Left hindlimb (tissue), 1 donor: Measurements from ENCODE around the gene ZNF143.

Experiments used
- DNase-seq: peaks from one replicate; pipeline ENCODE4 v3.0.0-alpha.2; 2018

Gene ZNF143

DNA sequence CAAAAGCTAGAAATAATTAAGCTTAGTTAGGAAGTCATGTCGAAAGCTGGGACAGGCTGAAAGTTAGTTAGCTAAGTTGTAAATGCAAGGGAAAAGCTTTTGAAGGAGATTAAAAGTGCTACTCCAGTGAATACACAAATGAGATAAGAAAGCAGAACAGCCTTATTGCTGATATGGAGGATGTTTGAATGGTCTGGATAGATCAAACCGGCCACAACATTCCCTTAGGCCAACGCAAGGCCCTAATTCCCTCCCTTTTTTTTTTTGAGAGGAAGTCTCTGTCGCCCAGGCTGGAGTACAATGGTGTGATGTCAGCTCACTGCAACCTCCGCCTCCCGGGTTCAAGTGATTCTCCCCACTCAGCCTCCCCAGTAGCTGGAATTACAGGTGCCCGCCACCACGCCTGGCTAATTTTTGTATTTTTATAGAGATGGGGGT lies 89.4 kb downstream of the ZNF143 start:
- DNase-seq: no peak

- DNase-seq: no peak
These were observed 100.6 kb downstream of the ZNF143 start for GRCh38 chr11:9561279-9561982.

DNA sequence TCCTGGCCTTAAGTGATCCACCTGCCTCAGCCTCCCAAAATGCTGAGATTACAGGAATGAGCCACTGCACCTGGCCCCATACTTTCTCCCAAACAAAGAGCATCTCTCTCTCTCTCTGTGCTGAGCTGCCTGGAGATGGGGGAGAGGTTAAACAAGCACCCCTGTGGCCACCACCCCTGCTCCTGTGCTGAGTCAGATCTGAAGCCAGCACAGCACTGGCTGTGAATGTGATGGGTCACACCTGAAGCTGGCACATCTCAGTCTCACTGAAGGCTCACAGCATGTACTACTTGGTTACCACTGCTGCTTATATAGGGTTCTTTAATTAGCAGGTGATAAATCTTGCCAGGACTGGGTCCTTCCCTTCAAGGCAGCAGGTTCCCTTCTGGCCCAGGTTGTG lies 101.9 kb downstream of the ZNF143 start:
- DNase-seq: no peak

DNA sequence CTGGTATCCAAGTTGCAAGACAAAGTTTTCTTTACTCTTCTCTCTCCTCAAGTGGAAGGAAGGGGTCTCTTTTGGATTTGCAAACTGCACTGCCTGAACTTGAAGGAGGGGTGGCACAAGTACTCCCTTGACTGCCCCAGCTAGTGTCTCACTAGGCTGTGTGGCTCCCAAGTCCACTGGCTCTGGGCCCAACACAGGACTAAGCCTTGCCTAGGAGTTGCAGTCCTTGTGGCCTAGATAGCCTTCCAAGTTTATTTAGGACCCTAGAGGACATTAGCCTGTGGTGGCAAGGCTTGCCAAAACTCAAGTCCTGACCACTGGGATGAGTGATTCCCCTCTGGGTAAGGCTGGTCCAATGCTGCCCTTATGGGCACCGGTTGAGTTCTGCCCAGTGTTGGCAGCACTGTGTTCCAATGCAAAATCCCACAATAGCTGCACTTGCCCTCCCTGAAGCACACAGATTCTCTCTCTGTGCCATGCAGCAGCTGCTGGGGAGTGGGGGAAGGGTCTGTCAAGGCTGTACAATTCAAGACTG lies 102.5 kb downstream of the ZNF143 start:
- DNase-seq: no peak

- no peak for DNase-seq
These were observed 105.2 kb downstream of the ZNF143 start for GRCh38 chr11:9565822-9566560.

DNA sequence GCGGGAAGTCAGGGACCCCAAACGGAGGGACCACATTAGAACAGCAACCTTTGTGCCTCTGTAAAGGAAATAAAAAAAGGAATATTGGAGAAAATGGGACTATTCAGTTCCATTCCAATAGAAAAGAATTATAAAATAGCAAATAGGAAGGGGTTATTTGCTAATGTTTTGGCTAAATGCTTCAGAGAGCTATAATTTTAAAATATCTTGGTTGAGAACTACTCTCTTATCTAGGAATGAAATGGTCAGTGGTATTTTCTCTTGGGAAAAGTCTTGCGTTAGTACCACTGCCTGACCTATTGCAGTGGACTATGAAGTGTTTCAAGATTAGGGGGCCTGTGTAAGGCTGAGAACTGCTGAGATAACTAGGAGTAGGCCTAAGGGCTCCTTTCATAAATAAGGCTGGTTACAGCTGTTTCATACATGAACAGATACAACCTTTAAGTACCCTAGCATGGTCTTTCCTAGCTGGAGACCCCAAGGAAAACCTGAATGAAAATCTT lies 105.8 kb downstream of the ZNF143 start:
- no peak for DNase-seq

- no peak for DNase-seq
These were observed 106.6 kb downstream of the ZNF143 start for GRCh38 chr11:9567401-9567800.

DNA sequence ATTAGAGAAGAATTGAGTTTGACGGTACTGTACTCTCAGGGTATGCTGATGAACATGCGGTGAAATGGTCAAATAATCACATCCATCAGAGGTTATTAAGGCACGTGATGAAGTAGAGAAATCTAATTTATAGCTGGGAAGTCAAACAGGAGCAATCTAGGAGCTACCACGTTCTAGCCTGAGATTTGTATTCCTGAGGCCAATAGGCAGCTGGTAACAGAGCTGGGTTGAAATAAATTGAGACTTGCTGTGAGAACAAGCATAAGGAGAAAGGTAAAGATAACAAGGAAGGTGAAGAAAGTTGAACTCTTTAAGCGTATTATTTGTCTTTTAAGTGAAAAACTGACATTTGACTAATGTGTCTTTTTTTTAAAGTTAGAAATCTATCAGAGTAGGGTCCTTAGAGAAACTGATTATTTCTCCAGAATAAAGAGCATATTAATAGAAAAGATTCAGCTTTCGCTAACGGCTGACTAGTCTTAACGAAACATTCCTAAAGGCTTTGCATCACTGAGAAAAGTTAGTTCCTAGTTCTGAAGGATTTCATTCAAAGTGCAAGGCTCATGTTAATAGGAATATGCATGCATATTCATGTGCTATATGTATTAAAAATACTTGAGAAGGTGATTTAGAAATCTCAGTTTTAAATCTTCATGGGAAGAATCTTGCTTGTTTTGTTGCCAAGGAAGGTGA lies 107.5 kb downstream of the ZNF143 start:
- DNase-seq: no peak

GRCh38 chr11:9568854-9569587 lies 108.2 kb downstream of the ZNF143 start:
- peak; percentile 75 for DNase-seq

DNA sequence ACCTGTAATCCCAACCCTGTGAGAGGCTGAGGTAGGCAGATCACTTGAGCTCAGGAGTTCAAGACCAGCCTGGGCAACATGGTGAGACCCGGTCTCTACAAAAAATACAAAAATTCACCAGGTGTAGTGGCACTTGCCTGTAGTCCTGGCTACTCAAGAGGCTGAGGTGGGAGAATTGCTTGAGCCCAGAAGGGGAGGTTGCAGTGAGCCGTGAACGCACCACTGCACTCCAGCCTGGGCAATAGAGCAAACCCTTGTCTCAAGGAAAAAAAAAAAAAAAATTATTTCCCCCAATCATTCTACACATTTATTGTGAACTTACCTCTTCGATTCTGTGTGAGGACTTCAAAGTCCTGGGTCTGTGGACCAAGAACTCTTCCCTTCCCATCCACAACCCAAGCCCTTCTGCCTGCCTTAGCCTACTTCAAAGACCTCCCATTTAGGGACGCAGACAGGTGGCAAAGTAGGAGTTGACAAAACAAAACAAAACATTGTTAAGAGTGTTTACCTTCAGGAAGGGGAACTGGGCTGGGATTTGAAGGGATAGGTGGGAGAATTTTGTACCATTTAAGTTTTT lies 108.9 kb downstream of the ZNF143 start:
- no peak for DNase-seq

- no peak for DNase-seq
These were observed 109.7 kb downstream of the ZNF143 start for GRCh38 chr11:9570313-9571025.

DNA sequence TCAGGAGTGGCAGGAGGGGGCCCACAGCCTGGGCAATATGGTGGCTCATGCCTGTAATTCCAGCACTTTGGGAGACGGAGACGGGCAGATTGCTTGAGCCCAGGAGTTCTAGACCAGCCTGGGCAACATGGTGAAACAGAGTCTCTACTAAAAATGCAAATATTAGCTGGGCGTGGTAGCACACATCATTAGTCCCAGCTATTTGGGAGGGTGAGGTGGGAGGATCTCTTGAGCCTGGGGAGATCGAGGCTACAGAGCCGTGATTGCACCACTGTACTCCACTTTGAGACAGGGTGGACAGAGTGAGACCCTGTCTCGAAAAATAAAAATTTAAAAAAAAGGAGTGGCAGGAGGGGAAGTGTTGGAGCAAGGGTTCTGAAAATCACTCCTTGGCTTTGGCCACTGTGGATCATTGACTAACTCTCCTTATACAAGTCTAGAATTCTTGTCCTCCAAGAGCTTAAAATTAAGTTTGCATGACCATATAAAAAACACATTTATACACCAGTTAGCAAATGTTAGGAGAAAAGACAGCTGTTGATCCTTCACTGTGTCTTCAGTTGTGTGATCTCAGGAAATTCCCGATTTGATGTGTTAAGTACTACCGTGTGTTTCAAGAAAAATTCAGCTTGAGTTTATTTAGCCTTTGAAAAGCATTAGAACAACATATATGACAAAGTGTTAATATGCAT lies 110.4 kb downstream of the ZNF143 start:
- no peak for DNase-seq

DNA sequence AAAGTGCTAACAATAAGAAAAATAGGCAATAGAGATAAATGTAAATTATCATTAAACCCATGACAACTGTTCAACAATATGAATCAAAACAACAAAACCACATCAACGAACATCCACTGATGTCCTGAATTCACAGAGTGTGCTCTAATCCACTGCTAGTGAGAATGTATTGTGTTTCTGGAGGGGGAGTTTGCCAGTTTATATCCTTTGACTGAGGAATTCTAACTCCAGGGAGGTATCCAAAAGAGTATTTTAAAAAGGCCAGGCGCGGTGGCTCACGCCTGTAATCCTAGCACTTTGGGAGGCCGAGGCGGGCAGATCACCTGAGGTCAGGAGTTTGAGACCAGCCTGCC lies 110.9 kb downstream of the ZNF143 start:
- DNase-seq: no peak

- DNase-seq: peak; percentile 100
These were observed 112.4 kb downstream of the ZNF143 start, which contains the start of gene WEE1 for GRCh38 chr11:9573052-9573774. WEE1 (plus strand) TSS chr11:9573670; CDS start chr11:9573934, 264 bp downstream.

DNA sequence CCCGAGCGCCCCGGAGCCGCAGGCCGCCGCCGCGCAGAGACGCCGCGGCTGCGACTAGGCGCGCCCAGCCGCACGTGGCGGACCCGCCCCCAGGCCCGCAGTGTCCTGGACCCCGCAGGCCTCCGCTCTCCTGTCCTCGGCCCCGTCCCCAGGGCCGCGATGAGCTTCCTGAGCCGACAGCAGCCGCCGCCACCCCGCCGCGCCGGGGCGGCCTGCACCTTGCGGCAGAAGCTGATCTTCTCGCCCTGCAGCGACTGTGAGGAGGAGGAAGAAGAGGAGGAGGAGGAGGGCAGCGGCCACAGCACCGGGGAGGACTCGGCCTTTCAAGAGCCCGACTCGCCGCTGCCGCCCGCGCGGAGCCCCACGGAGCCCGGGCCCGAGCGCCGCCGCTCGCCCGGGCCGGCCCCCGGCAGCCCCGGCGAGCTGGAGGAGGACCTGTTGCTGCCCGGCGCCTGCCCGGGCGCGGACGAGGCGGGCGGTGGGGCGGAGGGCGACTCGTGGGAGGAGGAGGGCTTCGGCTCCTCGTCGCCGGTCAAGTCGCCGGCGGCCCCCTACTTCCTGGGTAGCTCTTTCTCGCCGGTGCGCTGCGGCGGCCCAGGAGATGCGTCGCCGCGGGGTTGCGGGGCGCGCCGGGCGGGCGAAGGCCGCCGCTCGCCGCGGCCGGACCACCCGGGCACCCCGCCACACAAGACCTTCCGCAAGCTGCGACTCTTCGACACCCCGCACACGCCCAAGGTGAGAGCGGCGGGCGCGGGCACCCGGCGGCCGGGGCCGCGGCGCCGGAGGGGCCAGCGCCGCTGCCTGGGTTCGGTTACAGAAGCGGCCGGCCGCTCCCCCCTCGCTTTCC lies 113.2 kb downstream of the ZNF143 start:
- peak; percentile 57 for DNase-seq

DNA sequence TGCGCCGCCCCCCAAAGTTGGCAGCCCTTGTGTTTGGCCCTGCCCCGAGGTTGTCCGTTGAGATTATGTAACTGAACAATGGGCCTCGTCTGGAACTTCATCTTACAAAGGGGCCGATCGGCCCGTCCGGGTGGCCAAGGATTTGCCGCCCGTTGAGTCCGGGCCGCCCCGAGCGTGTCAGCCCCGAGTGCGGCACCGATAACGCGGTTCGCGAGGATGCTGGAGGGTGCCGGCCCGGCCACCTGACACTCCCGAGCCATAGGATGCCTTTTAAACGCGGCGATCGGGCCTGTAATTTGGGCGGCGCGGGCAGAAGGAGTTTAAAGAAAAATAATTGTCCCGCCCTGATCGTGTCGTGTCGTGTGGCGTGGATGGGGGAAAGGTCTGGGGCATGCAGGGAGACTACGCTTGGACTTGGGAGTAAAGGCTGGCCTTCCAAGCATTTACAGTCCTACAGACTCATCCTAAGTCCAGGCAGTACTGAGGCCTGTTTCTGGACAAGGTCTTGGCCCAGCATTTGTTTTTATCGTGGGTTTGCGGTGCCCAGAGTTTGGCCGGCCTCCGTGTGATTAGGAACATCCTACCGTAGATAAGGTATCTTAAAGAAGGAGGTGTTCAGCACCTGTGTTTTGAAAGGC lies 113.9 kb downstream of the ZNF143 start:
- DNase-seq: peak; percentile 70

DNA sequence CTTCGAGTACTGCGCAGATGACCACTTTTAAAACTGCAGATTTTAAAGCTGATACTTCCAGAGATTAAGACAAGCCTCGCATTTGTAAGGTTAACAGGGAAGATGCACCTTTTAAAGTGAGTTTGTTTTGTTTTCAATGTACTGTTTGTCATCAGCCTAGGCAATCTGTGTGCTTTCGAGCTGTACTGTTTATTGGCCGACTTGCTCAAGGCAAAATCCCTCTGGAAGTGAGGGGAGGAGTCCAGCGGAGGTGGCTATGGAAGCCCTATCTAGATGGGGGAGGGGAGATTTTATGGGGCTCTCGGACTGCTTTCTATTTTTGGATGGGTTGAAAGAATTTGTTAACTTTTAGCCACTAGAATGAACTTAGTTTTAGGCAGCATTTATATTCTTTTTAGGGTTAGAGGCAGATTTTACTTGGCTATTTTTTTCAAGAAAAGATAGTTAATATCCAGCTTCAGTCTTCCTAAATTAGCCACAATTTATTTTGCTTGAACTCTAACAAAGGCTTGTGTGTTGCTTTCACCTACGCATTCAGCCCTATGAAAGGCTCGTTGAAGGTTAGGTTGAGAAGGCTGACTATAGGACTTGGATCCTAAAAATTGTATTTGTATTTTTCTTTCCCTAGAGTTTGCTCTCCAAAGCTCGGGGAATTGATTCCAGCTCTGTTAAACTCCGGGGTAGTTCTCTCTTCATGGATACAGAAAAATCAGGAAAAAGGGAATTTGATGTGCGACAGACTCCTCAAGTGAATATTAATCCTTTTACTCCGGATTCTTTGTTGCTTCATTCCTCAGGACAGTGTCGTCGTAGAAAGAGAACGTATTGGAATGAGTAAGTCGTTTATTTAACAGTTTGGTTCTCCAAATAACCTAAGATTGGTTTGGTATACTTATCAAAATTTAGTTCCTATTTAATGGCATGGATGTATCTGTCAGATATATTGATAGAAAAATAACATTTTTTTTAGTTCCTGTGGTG lies 114.7 kb downstream of the ZNF143 start:
- DNase-seq: peak; percentile 68
